Stimulated activated CD4-positive, alpha-beta T cell treated with anti-CD3 and anti-CD28 coated beads, Interleukin-1b, Interleukin-23, amount 100 ng/mL, for 1 hour (primary cell): Measurements from ENCODE around the gene C9.
"Not testable (repeated sequence)": the region's sequence is repeated elsewhere in the genome, so short reads cannot be mapped to it uniquely, and the experiment has no call there.

ENCODE experiments used
- DNase-seq, 2 donors: peaks; one replicate each; pipeline ENCODE4 v3.0.0-alpha.2; 2020; ENCODE audit warnings: low read depth in 2 of 2

The C9 gene

DNA sequence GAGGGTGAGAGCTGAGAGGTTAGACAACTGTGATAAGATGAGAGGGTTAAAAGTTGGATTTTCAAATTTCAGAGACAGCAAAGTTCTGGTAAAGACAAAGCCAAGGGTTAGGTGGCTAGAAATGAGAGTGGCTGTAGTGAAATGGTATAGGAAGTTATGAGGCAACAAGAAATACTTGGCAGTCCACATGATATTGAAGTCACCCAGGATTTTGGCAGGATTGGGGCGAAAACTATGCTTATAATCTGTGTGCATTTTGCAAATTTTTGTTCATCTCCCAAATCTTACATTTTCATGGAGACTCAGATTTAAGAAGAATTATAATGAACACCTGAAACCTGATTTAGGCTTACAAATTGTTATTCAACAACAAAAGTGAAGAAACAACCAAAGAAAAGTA, 35.6 kb downstream of the C9 start:
- no peak for DNase-seq

DNA sequence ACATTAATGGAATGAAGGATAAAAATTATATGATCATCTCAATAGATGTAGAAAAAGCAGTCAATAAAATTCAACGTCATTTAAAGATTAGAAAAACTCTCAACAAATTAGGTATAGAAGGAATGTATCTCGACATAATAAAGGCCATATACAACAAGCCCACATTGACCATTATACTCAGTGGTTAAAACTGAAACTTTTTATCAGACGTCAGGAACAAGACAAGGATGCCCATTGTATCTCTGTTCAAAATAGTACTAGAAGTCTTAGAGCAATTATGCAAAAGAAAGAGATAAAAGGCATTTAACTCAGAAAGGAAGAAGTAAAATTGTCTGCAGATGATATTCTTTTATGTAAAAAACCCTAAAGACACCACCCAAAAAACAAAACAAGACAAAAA, 40.8 kb downstream of the C9 start:
- DNase-seq: no peak

DNA sequence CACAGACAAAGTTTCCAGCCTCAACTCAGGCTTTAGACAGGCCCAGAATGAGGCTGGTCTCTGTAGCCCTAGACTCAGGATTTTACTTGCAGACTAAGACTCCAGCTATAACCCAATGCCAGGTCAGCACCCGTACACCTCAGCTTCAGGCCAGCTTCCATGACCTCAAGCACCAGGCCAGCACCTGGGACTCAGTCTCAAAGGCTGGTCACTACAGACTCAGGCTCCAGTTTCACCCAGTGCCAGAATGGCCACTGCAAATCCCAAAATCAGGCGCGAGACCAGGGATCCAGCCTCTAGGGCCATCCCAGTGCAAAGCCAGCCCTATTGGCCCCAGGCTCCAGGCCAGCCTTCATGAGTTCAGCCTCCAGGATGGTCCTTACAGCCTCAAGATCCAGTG, 44.9 kb downstream of the C9 start:
- no peak for DNase-seq

DNA sequence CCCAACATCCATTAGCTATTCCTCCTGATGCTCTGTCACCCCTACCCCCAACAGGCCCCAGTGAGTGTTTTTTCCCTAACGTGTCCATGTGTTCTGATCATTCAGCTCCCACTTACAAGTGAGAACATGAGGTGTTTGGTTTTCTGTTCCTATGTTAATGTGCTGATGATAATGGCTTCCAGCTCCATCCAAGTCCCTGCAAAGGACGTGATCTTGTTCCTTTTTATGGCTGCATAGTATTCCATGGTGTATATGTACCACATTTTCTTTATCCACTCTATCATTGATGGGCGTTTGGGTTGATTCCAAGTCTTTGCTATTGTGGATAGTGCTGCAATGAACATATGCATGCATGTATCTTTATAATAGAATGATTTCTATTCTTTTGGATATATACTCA, 47.8 kb downstream of the C9 start:
- not testable (repeated sequence) for DNase-seq

DNA sequence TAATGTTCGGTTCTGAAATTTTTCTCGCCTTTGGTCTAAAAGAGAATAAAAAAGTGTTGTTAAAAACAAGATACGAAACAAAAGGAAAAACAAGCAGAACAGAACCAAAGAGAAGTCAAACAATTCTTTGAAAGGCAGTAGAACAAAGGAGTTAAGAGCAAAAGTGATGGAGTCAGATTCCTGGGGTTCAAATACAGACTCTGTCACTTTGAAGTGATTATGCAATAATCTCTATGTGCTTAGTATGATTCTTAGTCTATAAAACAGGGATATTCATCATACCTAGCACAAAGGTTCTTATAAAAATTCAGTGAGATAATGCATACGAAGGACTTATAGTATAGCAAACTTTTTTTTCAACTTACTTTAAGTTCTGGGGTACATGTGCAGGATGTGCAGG, 48.3 kb downstream of the C9 start:
- DNase-seq: no peak

DNA sequence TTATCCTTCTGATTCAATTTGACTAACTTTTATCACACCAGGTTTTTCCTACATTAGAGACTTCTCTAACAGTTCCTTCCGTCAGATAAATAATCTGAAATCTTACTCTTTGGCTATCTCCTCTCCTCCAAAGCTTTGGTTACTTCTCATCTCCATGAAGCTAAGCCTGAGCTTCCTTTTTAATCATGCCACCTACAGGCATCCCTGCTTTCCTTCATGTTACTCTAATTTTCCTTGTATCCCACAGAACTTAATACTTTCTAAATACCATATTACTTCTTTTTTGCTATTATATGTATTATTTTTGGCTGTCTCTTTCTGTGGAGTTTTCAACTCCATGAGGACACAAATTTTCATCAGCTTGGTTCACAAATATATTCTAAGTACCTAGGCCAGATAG, 49.7 kb downstream of the C9 start:
- no peak for DNase-seq

DNA sequence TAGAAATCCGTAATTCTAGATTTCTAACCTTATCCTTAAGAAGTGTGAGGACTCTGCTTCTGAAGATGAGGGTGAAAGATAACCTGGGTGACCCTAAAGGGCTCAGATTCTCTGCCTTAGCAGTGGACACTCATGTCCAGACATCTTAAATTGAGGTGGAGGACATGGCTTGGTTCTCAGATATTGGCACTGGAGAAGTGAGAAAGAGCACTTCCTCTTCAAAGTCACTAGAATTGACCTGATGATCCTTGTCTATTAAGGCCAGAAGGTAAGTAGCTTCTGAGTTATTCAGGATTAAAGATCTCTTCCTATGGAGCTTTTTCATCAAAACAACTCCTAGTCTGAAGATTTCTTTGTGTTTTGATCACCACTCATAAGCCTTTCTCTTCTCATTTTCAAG, 54.8 kb downstream of the C9 start:
- DNase-seq: no peak

DNA sequence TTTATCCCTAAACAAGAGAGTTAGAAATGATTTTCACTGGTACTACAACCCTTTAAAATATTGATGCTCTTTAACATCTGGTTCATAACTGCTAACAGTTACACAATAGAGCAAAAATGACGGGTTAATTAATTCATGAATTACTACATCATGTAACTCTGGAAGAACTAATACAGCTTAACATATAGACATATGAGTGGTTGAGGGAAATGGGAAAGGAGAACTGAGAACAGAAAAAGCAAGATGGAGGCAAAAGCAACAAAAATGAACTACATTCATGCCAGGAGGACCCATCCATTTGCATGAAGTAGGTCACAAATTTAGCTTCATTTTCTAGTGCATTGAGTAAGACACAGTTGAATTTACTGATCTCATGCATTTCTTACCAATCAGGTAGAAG, 61.8 kb downstream of the C9 start:
- DNase-seq: no peak

DNA sequence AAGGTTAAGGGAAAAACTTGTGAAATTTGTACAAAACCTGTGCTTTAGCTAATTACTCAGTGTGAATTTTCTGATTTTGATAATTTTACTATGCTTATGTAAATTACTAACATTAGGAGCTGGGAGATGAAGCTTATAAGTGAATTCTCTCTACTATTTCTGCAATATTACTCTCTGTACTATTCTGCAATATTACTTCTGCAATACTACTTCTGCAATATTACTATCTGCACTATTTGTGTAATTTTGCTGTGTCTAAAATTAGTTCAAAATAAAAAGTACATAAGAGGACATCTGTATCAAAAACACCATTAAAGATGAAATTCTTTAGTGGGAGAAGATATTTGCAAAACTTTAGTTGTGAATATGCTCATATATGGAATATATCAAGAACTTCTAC, 62.9 kb downstream of the C9 start:
- DNase-seq: no peak

DNA sequence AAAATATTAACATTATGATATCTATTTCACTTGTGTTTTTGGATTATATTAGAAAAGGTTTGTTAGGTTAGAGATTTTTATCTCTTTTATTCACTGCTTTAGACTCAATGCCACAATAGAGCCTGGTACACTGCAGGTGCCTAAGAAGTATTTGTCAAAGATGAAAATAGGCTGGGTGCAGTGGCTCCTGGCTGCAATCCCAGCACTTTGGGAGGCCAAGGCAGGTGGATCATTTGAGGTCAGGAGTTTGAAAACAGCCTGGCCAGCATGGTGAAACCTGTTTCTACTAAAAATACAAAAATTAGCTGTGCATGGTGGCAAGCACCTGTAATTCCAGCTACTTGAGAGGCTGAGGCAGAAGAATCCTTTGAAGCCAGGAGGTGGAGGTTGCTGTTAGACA, 64.3 kb downstream of the C9 start:
- no peak for DNase-seq

DNA sequence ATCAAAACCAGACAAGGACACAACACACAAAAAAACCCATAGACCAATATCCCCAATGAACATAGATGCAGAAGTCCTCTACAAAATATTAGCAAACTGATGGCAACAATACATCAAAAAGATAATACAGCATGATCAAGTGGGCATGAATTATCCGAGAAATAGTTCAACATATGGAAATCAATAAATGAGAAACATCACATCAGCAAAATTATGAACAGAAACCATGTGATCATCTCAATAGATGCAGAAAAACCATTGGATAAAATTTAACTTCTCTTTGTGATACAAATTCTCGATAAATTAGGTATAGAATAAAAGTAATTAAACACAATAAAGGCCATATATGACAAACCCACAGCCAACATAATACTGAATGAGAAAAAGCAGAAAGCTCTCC, 69.6 kb downstream of the C9 start:
- no peak for DNase-seq

DNA sequence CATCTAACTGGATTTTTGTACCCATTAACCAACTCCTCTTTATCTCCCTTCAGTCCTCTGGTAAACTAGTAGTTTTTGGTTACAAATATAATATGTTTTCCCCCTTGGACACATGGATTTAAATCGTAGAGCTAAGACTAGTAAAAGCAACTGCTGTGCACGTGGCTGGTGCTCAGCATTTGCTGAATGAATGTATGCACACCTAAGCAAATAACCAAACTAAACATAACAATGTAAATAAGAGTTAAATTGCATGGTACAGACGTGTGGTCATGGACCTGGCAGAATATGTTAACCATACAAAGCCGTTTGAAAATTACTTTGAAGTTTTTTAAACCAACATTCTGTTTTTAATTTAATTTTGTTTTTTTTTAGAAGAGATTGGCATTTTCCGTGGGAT, 79.7 kb downstream of the C9 start:
- DNase-seq: no peak

DNA sequence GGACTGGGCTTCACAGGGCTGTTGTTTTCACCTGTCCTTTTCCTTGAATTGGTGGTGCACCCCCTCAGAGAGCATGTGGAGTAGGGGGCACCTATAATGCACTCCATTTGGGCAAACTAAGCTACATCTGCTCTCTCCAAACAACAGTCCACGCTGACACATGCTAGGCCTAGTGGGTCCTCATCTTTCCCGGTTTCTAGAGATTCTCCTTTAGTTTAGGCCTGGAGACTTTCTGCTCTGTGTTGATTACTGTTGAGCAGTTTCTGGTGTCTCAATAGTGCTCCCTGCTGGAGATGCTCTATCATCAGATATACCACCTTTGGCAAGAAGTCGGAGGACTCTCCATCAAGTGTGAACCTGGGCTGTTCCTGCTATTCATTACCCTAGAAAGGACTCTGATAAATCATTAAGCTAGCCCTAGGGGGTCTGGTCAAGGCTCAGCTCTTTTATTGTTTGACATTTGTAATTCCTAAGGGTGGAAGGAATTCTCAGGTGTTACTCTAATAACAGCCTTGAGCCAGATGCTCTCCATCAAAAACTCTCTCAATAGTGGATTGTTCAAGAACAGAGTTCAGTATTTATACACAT, 81.0 kb downstream of the C9 start:
- DNase-seq: peak in 1 of 2 donors; percentile 32

DNA sequence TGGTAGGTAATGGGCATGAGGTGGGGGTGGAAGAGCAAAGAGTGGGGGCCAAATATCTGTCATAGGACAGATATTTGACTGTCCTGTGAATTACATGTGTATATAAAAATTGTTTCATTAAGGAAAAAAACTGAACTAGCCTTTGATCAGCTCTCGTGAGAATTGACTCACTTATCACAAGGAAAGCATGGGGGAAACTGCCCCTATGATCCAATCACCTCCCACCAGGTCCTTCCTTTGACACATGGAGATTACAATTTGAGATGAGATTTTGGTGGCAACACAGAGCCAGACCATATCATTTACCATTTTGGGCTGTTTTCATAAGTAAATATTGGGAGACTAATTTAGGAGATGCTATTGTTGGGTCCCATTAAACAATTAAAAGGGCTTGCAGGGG, 81.7 kb downstream of the C9 start:
- no peak for DNase-seq

DNA sequence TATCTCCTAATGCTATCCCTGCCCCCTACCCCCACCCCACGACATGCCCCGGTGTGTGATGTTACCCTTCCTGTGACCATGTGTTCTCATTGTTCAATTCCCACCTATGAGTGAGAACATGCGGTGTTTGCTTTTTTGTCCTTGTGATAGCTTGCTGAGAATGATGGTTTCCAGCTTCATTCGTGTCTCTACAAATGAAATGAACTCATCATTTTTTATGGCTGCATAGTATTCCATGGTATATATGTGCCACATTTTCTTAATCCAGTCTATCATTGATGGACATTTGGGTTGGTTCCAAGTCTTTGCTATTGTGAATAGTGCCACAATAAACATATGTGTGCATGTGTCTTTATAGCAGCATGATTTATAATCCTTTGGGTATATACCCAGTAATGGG, 88.4 kb downstream of the C9 start:
- not testable (repeated sequence) for DNase-seq

DNA sequence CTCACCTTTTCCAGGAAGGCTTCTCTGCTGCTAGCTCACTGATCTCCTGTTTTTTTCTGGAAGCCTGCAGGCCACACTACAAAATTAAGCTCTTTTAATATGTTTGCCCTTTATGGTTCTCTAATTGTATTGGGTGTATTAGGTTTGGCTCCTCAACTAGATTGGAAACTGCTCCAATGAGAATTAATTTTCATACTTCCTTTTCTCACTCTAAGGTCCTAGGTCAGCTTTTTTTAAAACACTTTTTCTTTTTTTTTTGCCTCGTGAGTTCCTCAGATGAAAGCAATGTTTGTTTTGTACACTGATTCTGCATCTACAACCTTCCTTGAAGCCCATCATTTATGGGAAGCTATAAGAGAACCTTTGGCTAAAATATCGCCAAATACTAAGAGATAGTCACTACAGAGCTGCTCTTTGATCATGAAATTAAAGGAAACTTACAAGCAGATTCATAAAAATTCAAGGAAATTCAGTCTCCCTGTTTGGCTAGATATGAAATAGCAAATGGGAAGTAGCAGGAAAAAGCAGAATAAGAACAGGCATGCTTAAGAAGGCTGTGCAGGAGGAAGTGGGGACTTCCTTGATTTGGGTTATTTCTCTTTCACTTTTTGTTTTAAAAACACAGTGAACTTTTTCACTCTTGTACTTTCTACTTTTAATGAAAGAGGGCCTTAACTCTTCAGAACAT, 89.8 kb downstream of the C9 start:
- no peak for DNase-seq

DNA sequence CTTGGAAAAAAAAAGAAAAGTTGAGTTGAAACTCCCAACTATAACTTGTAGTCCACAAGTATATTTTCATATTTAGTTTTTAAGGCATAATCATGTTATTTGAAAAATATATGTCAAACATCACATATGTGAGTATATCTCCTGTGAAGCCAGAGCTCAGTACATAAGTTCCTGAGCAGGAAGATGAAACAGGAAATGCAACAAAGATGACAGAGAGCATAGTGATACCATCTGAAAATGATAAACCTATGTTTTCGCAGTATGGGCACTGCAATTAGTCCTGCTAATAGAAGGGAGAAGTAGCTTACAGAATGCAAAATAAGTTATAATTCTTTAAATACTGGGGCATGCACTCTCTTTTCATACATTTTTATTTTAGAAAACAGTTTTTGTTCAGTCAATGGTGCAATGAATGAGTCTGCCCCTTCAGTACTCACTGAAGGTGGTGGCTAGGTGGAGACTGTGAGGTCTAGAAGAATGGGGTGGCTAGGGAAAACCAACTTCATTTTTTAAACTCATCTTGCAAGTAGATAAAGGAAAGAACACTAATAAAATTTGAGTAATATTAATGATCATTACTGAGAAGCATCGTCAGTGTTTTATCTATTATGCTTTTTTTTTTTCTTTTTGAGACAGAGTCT, 90.9 kb downstream of the C9 start:
- no peak for DNase-seq

DNA sequence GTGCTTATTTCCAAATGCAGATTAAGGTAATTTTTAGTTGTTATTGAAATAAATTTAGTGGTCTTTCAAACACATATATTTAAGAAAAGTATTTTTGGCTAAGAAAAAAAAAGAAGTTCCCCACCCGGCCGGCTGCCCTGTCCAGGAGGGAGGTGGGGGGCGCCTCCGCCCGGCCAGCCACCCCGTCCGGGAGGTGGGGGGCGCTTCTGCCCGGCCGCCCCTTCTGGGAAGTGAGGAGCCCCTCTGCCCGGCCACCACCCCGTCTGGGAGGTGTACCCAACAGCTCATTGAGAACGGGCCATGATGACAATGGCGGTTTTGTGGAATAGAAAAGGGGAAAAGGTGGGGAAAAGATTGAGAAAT, 91.4 kb downstream of the C9 start:
- DNase-seq: not testable (repeated sequence)

DNA sequence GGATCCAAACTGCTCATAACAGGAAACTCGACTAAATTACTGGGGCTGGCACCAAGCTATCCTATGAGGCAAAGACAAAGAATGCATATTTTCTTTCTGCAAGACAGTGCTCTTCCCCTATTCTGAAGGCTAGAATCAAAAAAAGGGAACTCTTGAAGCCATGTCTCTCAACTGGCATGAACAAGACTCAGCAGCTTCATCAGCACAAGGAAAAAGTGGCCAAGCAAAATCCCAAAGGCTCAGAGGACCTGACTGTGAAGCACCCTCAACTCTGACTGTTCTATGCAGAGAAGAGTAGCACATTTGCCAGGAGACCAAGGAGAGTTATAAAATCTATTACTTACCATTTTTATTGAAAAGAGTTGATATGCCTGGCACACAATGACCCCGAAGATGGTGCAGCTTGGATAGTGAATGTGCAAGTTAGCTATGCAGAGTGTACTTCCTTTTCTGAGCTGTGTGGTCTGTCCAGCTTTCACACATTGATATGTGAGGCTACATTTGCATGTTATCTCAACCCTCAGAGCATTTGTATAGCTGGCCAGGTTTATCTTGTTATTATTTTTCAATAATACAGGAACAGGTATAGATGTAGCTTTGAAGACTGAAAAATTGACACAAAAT, 94.0 kb downstream of the C9 start:
- no peak for DNase-seq

DNA sequence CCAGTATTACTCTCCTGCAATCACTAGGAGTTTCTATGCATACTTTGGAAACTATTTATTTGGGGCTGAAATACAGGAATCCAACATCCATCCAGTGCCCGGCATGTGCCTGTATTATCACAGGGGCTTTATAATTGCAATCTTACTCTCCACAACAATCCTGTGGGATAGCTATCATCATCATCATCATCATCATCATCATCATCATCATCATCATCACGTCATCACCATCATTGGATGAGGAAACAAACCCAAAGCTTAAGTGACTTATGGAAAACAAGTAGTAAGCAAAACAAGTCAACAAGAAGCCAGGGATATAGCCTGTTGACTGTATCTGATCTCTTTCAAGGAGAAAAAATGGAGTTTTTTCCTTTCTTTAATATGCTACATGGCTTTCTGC, 97.1 kb downstream of the C9 start:
- DNase-seq: no peak

DNA sequence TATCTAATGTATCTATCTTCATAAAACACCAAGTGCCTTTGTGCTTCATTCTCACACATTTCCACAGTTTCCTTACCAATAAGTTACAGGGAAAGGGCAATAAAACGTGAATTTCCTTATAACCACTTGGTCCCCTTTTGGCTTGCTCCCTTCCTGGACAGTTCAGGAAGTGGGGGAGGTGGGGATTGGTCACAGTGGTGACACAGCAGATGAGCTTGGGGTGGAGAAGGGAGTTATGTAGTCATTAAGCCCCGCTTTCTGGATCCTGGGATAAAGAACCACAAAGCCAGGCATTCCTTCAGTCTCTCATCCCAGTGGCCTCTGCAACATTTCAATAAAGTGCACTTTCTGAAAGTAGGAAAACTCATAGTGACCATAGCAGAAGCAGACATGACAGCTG, 97.9 kb downstream of the C9 start:
- DNase-seq: no peak

DNA sequence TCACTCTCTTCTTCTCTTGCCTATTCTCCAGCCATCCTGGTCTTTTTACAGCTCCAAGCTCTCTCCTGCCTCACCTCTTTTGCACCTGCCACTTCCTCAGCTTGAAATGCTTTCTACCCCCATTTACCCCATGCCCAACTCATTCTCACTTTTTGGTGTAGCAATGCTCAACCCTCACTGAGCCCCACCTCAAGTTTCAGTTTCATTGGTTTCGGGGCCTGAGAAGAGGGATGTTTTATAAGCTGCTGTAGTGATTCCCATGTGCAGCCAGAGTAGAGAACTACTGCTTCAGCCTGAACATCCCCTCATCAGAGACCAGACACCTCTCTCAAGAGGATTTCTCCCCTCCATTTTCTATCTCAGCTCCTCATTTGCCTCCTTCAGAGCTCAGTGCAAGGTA, 99.8 kb downstream of the C9 start:
- no peak for DNase-seq

DNA sequence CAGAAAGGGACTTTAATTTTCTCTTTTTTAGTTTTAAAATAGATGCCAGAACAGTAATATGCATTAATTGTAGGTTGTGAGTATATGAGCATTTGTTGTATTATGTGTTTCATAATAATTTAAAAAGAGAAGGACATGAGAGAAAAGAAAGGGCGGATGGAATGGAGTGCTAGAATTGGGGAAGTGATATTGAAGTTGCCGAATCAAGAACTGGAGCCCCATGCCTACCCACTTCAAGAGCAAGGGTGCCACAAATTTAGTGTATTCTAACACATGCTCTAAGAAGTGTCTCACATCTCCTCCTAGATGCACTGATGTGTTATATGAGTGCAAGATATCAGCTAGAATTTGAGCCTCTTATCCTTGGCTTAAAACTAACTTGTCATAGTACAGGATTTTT, 101.3 kb downstream of the C9 start:
- DNase-seq: no peak
